ENCODE measurements around the gene ZNF154. TPM values are rescaled to one million over a fixed set of nuclear protein-coding genes. Genes with fewer than 3 reads are reported as not detected.

Gene ZNF154
- total RNA-seq, 1 donor from 2014 or later: 0.99 TPM

DNA sequence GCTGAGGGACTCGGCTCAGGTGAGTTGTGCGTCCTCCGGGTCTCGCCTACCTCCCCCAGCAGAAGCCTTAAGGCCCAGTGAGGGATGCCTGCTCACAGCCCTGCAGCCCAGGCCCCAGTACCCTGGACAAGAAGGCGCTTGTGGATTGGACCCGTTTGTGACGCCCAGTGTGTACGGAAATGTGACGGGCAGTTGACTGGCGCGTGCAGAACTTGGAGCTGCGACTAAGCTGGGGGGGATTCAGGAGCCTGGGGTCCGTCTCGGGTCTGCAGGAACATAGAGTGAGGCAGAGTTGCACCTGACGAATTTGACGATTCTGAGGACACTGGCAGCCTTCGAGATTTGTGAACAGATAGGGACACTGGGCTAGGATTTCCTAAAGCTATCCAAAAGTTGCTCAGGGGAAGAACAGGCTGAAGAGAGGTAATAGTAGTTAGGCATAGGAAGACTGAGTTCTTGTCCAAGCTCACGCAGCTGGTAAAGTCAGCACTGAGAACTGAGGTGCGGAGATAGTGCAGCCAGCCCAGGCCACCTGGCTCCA, 26.7 kb downstream of the ZNF154 start:
- no peak for DNase-seq (ENCODE audit: low read depth in 2 of 2)

DNA sequence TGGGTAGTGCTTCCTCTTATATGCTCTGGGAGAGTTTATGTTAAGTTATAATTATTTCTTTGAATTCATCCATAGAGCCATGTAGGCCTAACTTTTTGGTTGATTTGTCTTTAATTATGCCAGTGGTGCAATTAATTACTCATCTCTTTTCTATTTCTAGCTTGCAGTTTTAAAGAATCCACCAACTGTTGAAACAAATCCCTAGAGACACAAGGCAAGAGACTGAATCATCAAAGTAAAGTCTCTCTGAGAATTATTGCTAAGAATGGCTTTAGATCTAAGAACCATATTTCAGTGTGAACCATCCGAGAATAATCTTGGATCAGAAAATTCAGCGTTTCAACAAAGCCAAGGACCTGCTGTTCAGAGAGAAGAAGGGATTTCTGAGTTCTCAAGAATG, 33.1 kb downstream of the ZNF154 start:
- DNase-seq (ENCODE audit: low read depth in 2 of 2): no peak

DNA sequence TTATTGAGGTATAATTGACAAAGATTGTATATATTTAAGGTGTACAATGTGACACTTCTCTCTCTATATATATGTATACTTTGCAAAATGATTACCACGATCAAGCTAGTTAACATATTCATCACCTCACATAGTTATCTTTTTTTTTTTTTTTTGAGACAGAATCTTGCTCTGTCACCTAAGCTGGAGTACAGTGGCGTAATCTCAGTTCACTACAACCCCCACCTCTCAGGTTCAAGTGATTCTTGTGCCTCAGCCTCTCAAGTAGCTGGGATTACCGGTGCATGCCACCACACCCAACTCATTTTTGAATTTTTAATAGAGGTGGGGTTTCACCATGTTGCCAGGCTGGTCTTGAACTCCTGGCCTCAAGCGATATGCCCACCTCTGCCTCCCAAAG, 36.5 kb downstream of the ZNF154 start:
- no peak for DNase-seq (ENCODE audit: low read depth in 2 of 2)

DNA sequence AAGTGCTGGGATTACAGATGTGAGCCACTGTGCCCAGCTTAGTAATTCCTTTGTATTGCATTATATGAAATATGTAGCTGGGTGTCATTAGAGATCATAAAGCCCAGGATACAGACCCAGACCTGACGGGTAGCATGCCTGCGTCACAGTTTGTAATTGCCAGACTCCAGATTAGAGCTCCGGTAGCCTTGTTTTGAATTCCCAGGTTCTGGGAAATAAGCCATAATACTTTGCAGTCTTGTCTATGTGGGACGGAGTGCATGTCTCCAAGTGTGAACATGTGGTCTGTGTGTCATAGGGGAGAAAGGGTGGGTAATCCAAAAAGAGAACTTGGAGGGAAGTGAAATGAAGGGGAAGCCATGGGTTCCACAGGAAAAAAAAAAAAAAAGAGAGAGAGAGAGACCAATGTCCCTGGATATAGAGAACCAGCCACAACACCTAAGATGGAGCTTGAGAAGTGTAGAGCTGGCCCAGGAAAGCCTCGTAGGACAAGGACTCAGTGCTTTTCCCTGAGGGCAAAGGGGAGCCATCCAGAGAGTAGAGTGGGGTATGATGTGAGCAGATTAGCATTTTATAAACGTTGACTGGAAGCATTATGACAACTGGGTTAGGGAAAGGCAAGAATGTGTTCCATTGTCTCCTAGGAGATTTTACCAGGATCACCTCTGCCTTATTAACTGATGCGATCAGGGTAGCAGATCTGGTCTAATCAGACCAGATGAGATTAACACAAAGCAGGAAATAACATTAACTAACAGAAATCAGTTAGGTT, 37.7 kb downstream of the ZNF154 start:
- no peak for DNase-seq (ENCODE audit: low read depth in 2 of 2)

DNA sequence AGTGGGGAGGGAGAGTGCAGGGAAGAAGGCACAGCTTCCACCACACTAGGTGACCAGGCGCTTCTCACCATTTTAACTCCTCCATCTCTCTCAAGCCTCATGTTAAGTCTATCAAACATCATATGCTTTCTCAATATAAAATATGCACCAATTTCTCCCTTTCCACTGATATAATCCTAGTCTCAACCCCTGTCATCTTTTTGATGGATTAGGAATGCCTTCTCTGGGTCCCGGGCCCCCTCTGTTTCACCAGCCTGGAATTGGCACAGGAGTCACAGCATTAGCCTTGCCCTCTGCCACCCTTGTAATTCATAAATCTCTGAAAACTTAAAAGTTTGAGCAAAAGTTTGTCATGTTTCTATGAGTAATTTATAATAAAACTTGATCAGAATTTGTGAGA, 40.4 kb downstream of the ZNF154 start, which contains the start of gene ZSCAN4:
ZSCAN4 (plus strand) TSS at position 301 of the 400 bp plus-strand sequence. CDS start 7,211 bp downstream, outside the sequence.
- DNase-seq (ENCODE audit: low read depth in 2 of 2): no peak

DNA sequence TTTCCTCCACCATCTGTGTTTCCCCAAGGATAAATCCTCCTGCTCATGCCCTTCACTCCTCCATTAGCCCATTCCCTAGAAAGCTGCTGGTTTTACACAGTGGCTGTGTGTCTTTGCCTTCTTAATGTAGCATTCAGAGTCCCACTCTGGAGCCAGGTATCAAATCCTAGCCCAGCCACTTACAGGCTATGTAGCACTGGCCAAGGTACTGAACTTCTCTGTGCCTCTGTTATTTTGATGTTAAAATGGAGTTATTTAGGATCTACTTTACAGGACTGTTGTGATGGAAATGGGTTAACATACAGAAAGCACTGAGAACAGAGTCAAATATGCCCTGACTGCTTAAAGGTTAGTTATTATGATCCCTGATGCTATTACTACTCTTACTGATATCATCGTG, 41.8 kb downstream of the ZNF154 start:
- DNase-seq (ENCODE audit: low read depth in 2 of 2): no peak

DNA sequence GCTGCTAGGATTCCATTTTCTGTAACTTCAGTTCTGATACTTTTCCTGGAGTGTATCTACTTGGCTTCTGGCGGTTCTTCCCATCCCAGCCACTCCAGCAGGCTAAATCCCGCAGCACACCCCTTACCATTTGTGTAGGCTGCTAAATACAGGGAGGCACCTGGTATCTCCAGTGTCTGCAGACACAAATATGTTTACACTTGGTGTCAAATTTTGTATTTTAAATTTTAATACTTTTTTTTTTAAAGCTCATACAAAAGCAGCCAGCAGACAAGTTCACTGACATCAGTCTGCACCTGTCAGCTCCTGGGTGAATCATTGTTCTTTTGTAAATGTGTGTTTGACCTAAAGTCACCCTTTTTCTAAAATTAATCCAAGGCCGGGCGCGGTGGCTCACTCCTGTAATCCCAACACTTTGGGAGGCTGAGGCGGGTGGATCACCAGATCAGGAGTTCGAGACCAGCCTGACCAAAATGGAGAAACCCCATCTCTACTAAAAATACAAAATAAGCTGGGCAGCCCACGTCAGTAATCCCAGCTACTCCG, 43.7 kb downstream of the ZNF154 start:
- no peak for DNase-seq (ENCODE audit: low read depth in 2 of 2)

DNA sequence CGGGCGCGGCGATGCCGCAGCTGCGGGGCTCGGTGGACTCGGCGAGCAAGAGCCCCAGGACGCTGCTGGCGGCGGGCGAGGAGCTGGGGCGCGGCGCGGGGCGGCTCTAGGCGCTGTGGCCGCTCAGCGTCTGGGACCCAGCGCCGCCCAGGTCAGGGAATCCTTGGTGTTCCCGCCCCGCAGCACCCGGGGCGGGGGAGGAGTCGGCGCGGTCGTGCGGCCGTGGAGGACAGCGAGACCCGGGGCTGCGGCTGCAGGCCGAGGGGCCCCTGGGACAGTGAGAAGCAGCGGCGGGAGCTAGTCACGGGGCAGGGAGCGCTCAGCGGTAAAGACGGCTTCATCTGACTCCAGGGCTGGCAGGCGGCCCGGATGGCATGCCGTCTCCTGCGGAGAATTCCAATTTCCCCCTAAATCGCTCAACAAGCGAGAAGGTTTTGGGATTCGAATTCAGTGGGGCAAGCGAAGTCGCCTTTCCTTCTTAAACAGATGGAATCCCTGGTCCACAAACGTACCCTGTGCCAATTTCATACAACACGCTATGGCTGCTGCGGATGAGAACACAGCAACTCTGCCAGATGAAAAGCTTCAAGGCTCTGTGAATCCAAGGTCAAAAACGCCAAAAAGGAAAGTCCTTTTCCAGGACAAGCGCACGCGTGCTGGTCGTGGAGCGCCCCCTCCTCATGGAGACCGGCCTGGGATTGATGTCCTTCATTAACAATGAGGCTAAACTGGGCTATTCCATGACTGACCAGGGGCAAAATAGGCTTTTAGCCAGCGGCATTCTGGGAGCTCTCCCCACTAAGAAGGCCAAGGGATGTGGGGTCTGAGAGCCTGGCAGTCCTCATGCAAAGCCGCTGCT, 44.5 kb downstream of the ZNF154 start:
- DNase-seq (ENCODE audit: low read depth in 2 of 2): peak; percentile 26 to 32

DNA sequence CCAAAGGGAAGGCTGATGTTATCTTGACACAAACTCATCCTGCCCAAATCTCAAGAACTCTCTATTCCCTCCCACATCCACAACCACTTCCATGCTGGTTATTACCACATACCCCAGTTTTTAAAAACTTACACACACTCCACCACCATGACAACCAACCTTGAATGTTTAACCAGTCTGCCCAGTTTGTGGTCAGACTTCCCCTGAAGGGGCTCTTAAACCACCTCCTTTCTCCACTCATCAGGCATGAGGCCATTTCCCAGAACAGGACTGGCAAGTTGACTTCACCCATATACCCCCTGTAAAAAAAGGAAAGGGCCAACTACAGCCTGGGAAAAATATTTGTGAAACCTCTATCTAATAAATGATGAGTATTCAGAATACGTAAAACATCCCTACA, 52.7 kb downstream of the ZNF154 start:
- DNase-seq (ENCODE audit: low read depth in 2 of 2): no peak

DNA sequence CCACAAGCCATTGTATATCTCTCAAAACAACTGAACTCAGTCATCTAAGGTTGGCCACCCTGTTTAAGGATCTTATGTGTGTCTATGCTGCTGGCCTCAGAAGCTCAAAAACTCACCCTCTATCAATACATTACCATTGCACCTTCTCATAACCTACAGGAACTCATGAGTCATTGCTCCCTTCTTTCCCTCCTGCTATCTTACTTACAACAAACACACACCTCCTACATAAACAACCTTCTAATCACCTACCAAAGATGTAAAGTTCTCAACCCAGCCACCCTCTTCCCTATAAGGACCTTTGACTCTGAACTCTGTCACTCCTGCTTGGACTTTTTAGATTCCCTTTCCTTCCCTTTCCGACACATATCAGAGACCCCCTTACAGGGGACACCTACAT, 53.6 kb downstream of the ZNF154 start:
- DNase-seq (ENCODE audit: low read depth in 2 of 2): no peak

DNA sequence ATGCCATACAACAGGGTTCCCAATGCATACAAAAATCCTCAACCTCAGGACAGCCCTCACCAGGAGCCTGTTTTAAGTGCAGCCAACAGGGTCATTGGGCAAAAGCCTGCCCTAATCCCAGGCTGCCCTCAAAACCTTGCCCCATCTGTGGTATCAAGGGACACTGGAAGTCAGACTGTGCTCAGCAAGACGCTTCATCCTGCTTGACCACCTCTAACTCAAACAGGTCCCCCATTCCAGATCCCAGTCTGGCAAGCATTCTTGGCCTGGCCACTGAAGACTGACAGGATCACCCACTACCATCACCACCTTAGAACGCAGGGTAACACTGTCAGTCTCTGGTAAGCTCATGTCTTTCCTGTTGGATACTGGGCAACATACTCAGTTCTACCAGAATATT, 55.3 kb downstream of the ZNF154 start:
- DNase-seq (ENCODE audit: low read depth in 2 of 2): no peak

DNA sequence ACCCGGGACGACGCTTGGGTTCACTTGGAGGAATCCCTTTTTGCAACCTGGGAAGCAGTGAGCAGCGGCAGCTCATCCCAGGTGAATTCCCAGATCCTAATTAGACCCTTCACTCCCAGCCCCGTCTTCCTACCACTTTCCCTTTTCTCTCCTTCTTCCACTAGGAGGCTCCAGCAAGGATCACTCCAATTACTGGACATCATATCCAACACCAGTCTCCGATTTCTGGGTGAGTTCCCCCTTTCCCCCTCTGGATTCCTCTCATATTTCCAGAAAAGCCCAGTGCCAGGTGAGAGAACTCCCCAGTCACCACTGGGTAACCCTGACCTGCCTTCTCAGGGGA, 57.4 kb downstream of the ZNF154 start:
- DNase-seq (ENCODE audit: low read depth in 2 of 2): no peak

DNA sequence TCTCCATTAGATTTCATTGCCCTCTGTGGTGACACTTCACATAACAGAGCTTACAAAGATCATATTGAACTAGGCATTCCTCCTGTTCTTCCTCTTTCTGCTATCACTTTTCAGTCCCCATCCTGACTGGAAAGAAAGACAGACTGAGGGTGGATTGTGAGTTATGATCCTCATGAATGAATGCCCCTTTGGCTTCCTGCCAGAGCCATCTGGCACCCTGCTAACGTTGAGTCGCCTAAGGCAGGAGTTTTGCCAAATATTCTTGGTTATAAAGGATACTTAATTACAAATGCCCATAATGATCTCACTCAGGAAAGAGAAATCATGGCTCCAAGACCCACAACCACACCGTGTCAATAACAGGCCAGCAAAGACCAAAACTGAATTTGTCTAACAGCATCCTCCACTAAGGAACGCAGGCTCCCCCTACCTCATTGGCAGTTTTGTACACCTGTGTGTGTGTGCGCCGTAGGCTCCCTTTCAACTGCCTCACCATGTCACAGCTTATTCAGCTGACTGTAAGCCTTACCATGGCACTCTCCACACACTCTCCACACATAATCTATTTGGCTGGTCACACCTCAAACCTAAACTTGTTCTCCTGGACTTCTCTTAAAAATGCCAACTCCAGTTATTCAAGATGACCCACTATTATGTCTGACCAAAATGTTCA, 60.5 kb downstream of the ZNF154 start:
- no peak for DNase-seq (ENCODE audit: low read depth in 2 of 2)

Other genes starting within 250 kb of the ZNF154 start
- 10.9 and 12.9 TPM in 2 replicates for gene ZNF772, start 231.6 kb downstream of the ZNF154 start, total RNA-seq
- gene ZNF419, start 221.5 kb downstream of the ZNF154 start, total RNA-seq: 7.0 and 9.7 TPM in 2 replicates
- gene ZNF773, start 209.3 kb downstream of the ZNF154 start, total RNA-seq: 6.1 and 9.9 TPM in 2 replicates
- gene ZNF549, start 181.8 kb downstream of the ZNF154 start, total RNA-seq: 3.3 and 4.4 TPM in 2 replicates
- 3.7 and 6.2 TPM in 2 replicates for gene ZNF550, start 149.3 kb downstream of the ZNF154 start, total RNA-seq
- 3.7 and 5.4 TPM in 2 replicates for gene ZNF416, start 130.3 kb downstream of the ZNF154 start, total RNA-seq
- gene ZIK1, start 125.1 kb downstream of the ZNF154 start, total RNA-seq: 3.9 and 4.6 TPM in 2 replicates
- 2.6 and 3.3 TPM in 2 replicates for gene ZNF530, start 109.3 kb downstream of the ZNF154 start, total RNA-seq
- 13.7 and 15.9 TPM in 2 replicates for gene ZNF134, start 95.0 kb downstream of the ZNF154 start, total RNA-seq
- 7.4 and 9.9 TPM in 2 replicates for gene ZNF211, start 76.0 kb downstream of the ZNF154 start, total RNA-seq
- not detected in 2 replicates for gene ZSCAN4, start 40.3 kb downstream of the ZNF154 start, total RNA-seq
- 5.4 and 6.3 TPM in 2 replicates for gene ZNF551, start 27.2 kb downstream of the ZNF154 start, total RNA-seq
- gene ZNF671, start 18.4 kb upstream of the ZNF154 start, total RNA-seq: 4.1 and 7.1 TPM in 2 replicates
- gene ZNF776, start 37.6 kb upstream of the ZNF154 start, total RNA-seq: 12.9 and 16.9 TPM in 2 replicates
- 8.5 and 15.7 TPM in 2 replicates for gene ZNF586, start 60.5 kb upstream of the ZNF154 start, total RNA-seq
- gene ZNF552, start 105.7 kb upstream of the ZNF154 start, total RNA-seq: 4.6 and 8.5 TPM in 2 replicates
- gene ZNF587B, start 121.1 kb upstream of the ZNF154 start, total RNA-seq: 10.9 and 25.0 TPM in 2 replicates
- 10.5 and 14.9 TPM in 2 replicates for gene ZNF587, start 140.7 kb upstream of the ZNF154 start, total RNA-seq
- gene ZNF814, start 179.8 kb upstream of the ZNF154 start, total RNA-seq: 1.7 and 5.6 TPM in 2 replicates
- 5.9 and 12.3 TPM in 2 replicates for gene ZNF417, start 207.4 kb upstream of the ZNF154 start, total RNA-seq
- 1.7 and 6.2 TPM in 2 replicates for gene ZNF418, start 226.2 kb upstream of the ZNF154 start, total RNA-seq
- gene ZNF256, start 238.5 kb upstream of the ZNF154 start, total RNA-seq: 3.2 and 3.5 TPM in 2 replicates

Data from lung microvascular endothelial cell (primary cell).